A549 treated with Mapracorat at 1 μM for 4 hours (cell line): ENCODE measurements around the gene WDR26. TPM values are rescaled to one million over a fixed set of nuclear protein-coding genes. Genes with fewer than 3 reads are reported as not detected.

Experiments used
- total RNA-seq: library from RNA; stranded (reverse); fragments of 200-300 nt; extraction: Qiagen RNA extraction; gene quantifications from 5 replicates; pipeline ENCODE4 v1.2.3, GENCODE V29; 2022

WDR26 gene
- total RNA-seq = 30.4 to 36.7 TPM (median 36.5 TPM) in 5 replicates

GRCh38 chr1:224434691-224435317 is at the start of gene WDR26:
Gene WDR26 (minus strand): TSS chr1:224434797.

GRCh38 chr1:224356685-224357625 is 77.6 kb downstream of the WDR26 start, which contains the start of gene CNIH4:
Gene CNIH4 (plus strand): TSS chr1:224356879. CDS start chr1:224356925, 46 bp downstream.

Other genes starting within 250 kb of the WDR26 start
- gene NVL, start 104.6 kb downstream of the WDR26 start, total RNA-seq = 19.9 to 22.3 TPM (median 20.8 TPM) in 5 replicates
- gene CNIH4, start 77.9 kb downstream of the WDR26 start, total RNA-seq = 94.8 to 116 TPM (median 105 TPM) in 5 replicates
- 0.30 to 0.89 TPM (median 0.63 TPM) in 5 replicates for gene CNIH3, start 181.5 kb upstream of the WDR26 start, total RNA-seq